HG02642 (cell line): ENCODE data around the gene SHB.

Experiments used
- ATAC-seq: cut with Tn5 transposase; IDR thresholded peaks from one replicate; pipeline ENCODE4 v1.9.1; 2021; ENCODE audit warnings: mild to moderate bottlenecking; ENCODE audit not compliant: unreplicated experiment, poor library complexity

The SHB gene

DNA sequence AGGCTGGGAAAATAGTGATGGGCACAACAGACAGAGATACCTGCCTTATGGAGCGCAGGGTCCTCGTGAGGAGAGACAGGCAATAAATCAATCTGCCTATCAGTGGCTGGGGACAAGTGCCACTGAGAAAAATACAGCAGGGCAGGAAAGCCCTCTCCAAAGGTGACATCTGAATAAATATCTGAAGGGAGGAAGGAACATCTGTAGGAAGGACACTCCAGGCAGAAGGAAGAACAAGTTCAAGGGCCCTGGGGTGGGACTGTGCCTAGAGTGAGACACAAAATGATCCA, 111.4 kb downstream of the SHB start:
- ATAC-seq: no peak

DNA sequence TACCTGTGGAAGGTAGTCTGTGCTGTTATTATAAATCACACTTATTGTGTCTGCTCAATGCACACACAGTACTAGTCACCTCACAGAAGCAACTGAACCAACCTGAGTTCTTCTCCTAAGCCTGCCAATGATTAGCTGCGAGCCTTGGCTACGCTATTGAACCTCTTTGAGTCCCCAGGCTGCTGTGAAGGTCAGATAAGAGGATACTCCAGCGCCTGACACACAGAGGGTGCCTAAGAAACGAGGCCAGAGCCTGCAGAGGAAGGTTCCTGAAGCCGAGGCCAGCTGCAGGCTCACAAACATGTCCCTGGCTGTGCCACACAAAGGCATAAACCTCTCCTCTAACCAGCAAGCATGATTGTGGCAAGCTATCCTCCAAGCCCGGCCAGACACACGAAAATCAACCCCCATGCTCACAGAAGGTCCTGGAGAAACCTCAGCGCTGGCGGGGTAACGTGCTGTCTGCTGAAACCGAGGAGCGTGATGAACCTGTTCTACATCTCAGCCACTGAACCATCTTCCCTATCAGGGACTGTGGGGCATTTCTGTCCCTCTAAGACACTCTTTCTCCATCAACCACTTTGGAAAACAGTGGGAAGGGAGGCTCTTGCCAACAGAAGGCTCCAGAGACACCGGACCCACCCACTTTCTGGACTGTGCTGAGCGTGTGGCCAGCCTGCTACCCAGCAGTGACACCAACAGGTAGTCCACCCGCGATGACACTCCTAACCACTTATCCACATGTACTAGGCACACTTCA, 111.9 kb downstream of the SHB start:
- ATAC-seq: no peak

DNA sequence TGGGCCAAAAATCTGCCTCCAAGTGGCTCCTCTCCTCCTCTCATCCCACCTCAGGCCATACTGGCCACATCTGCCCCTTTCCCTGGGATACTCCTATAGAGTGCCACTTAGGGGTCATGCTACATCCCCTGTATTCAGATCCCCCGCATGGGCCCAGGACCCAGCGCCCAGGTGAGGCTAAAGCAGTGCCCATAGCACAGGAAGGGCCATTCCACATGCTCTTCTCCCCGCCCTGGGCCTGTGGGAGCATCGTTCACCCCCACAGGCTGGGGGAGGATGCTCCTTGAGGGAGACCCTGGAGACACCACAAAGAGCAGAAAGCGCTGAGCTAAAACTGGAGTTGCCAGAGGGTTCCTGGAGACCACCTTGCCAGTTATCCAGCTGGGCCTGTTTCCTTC, 112.6 kb downstream of the SHB start:
- no peak for ATAC-seq

DNA sequence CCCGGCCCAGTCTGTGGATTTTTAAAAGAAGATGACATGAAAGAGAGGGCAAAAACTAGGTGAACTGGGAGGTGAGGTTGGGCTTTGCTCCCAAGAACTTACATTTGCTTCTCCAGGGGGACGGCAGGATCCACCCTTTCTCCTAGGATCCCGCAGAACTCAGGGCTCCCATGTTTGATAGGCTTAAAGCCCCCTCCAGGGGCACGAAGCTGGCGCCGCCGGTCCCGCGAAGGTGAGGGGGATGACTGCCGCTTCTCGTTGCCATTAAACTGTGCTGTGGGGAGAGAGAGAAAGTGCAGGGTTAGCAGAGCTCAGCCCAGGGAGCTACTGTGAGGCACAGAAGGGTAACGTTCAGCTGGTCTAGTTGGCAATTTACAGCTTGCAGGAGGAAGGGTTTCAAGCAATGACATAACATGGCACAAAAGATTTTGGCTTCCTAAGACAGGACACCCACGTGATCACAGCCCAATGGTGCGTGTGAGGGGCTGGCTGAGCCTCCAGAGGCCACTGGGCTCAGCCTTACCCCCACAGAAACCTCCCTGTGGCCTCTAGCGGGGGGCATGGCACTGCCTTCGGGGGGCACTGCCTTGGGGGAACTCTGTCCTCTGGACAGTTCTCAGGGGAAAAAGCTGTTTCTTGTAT, 113.1 kb downstream of the SHB start:
- ATAC-seq: no peak

DNA sequence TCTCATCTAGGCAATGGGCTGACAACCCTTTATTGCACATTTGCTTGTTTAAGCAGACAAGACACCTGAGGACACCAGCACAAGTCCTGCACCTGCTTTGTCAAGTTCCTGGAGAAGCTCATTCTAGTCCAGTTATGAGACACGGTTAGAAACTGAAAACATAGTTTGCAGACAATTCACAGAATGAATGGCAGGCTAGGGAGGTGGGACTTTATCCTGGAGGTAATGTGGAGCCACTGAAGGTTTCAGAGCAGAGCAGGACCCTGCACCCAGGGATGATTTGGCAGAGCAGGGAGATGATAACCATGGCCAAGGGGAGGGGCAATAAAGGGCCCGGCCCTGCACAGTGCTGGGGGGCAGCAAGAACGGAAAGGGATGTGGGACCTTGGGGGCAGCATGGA, 114.4 kb downstream of the SHB start:
- ATAC-seq: peak; percentile 33

DNA sequence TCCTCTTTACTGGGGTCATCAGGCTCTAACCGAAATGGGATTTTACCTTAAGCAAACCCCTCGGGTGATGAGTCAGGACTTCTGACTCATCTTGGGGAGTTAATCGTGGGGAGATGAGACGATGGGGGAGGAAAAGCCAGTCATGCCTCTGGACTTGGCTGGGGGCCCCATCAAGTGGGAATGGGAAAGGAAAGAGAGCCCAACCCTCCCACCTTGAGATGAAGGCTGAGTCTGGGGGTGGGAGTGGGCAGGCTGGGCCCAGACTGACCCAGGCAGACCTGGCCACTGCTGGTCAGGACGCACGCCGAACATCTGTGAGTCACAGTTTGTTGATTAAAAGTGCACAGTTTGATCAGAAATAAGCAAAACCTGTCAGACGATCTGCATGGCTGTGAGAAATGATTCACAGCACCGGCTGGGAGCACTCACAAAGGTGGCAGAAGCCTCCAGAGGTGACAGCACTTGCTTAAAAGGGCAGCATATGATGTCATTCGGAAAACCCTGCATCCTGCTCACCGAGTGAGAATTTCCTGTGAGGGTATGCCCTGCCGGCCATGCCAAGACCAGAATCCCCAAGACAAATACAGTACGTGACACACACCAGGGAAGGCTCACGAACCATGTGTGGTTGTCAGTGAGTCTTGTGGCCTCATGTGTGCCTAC, 115.1 kb downstream of the SHB start:
- peak; percentile 79 for ATAC-seq

DNA sequence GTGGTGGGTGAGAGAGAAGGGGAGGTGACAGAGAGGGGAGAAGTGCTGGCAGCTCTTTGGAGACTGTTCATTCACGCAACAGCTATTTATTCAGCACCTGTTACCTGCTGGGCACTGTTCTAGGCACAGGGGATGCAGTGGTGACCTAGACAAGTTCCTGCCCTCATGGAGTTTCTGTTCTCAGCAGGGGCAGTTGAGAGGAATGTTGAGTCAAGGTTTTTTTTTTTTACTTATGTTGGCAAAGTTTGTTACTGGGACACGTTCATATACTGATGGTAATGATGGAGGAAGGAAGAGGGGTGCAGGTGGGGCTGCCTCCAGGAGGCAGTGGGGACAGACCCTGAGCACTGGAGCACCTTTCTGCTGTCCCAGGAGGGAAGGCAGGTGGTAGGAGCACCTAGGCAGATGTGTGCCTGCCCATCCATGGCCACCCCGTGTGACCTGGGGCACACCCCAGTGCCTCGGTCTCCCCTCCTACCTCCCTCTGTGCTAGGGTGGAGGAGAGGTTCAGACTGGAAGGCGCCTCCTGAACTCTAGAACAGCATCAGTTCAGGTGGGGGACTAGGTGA, 115.7 kb downstream of the SHB start:
- no peak for ATAC-seq

DNA sequence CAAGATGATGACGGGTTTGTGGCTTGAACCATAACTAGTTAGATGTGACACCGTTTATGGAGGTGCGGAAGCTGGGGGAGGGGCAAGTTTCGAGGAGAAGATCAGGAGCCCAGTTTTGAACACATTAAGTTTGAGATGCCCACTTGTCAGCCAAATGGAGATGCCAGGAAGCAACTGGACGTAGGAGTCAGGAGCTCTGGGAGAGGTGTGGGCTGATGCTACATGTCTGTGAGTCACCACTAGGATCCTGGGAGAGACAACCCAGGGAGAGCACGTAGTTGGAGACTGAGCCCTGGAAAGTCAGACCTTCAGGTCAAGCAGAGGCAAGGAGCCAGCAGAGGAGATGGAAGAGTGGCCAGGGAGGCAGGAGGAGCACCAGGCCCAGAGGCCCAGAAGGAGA, 116.3 kb downstream of the SHB start:
- no peak for ATAC-seq

DNA sequence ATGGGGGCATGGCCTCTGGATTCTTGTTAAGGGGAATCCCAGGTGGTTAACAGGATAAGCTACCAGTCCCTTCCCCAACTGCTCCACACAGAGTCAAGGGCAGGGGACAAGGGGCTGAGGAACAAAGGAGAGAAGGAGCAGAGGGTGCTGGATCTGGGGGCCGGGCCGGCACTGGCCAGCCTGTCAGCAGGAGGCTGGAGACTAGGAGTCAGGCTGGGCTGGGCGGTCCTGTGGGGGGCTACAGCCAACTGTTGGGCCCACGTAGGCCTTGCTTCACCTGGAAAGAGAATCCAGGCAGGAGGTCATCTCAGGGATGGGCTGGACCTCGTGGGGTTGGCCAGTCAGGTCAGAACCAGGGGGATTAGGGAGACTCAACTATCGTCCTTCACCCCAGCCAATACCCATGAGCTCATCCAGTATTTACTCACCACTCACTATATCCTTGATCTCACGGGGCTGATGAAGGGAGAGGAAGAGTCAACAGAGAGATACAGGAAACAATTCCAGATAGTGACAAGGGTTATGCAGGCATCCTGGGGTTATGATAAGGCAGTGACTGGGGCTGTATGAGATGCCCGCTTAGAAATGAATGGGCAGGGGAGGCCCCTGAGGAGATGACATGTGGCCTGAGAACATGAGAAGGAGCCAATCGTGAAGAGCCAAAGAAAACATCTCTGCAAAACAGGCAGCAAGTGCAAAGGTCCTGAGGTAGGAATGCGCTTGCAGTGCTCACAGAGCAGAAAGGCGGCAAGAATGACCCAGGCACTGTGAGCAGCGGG, 117.2 kb downstream of the SHB start:
- no peak for ATAC-seq

DNA sequence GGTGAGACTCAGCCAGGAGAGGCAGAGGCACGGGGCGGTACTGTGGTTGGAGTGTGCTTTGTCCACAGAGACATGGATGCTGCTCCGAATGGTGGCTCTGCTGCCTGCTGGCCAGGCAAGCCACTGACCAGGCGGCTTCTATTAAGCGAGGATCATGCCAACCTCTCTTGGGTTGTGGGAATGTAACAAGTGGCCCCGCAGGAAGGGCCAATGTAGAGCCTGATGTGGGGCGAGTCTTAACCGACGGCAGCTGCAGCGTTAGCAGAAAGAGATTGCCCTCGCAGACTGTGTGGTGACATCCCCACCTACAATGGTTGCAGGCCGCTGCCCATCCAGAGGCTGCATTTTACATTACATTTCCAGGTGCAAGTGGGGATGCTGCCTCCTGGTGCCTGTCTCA, 118.5 kb downstream of the SHB start:
- ATAC-seq: no peak

DNA sequence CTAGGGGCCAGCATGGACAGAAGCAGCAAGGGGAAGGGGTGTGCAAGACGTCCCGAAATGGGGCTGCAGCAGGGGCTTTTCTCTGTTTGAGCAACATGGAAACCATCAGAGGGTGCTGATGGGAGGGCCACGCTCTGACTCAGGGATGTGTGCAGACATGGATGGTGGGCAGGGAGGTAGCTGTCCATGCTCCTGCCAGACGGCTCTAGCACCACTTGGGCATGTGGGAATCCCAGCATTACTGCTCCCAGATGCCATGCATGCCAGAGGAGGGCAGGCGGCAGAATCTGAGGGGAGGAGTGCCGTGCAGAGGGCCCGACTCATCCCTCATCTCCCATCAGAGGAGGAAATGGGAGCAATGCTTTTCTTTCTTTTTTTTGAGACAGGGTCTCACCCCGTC, 119.5 kb downstream of the SHB start:
- ATAC-seq: no peak

DNA sequence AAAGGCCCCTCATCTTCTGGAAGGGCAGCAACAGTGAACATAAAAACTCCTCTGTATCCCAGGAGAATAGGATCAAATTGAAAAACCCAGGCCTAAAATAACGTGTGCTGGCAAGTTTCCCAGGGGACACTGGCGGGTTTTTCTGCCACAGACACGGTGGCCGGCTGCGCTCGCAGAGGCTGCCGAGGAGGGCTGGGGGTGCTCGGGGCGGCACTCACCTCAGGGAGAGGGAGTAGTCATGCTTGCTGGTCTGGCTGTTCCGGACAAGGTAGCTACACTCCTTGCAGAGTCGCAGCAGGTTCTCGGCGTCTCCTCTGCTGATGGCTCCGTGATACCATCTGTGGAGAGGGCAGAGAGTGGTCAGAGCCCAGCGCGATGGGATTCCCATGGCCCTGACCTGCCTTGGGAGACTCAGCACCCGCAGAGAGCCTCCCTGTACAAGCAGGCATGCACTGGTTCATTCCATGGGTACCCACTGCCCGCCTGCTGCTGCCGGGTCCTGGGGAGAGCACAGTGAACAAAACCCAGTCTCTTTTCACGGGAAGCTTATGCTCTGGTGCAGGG, 120.5 kb downstream of the SHB start:
- ATAC-seq: no peak

DNA sequence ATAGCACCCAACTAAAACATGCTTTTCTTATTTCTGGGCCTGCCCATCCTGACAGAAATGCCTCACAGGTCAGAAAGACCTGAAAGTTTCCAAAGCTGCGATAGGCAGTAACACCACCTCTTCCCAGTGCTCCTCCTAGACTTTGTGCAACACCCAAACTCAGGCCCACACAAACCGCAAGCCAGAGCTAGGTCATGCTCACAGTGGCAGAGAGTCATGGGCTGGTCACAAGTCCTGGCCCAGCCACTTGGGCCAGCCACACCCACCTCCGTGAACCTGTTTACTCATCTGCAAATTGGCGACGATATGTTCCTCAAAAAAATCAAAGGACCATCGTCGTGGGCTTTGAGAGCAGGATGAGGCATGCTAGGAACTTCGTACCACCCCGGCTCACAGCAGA, 121.0 kb downstream of the SHB start:
- no peak for ATAC-seq

DNA sequence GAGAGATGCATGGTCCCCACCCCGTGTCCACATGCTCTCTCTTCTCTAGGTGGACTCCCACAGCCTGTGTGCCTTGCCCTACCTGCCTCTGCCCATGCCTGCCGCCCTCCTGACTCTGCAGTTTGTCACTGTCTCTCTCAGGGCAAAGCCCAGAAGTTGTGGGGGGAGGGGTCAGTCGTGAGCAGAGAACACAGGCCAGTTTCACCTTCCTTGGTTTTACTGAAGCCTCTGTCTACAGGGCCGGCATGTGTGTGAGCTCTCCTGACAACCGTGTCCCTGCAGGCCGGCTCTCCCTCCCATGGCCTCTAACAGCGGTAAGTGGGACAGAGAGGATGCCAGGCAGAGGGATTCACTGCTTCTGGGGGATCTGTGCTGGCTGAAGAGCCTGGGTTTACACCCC, 121.6 kb downstream of the SHB start:
- ATAC-seq: no peak

DNA sequence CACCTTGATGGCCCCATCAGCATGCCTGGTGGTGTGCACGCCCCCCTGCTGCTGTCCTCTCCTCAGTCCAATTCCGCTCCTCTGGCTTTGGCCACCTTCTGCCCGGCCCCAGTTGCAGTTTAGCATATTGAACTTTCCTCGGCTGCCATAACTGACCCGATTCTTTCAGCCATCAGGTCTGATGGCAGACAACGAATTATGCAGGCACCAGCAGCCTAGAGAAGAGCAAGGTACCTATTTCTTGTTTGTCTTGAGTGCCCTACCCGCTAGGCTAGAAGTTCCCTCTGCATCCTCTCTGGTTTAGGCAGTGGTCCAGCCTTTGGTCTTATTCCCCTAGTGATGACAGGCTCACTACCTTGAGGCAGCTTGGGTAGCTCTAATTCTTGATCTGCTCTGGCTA, 122.1 kb downstream of the SHB start:
- no peak for ATAC-seq

DNA sequence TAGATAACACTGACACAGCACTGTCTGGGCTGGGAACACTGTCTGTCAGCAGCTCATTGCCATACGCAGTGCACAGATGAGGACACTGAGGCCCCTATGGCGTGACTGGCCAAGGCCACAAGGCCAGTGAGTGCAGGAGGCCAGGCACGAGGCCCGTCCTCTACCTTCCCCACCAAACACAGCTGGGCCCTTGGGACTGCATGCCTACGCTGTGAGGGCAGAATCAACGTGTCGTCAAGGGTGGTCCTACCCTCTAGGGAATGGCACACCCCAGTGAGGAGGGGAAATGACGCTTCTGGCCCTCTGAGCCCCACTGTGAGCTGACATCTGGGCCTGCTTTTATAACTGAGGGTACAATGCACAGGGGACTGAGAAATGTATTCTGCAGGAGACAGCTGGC, 123.0 kb downstream of the SHB start:
- no peak for ATAC-seq

DNA sequence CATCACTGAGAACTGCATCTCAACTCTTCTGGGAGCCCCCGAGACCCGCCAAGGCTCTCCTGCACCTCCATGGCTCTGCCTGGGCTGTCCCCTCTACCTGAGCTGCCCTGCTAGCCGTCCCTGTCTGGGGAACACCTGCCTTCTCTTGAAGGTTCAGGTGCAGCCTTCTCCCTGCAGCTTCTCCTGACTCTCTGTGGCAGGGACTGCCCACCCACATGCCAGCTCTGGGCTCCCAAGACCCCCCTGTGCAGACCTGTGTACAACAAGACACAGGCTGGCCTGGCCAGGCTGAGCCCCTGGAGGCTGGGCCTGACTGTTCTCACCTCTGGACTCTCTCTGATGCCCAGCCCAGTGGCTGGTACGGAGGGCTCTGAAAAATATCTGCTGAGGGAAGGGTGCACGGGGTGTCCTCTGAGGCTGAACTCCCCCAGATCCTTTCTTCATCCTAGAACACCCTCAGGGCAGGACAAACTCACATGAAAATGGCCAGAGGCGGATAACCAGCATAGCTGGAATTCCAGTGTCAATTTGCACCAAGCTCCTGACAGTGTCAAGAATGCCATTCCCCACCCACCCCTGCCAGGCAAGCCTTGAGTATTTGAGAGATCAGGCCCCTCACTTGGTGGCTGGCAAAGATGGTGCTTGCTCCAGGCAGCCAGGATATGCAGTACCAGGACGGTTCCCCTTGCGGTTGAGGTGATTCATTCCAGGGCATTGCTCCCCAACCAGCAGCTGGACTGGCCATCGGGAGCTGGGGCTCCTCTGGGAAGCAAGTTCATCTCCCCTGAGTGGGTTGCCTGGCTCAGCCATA, 124.2 kb downstream of the SHB start:
- no peak for ATAC-seq

DNA sequence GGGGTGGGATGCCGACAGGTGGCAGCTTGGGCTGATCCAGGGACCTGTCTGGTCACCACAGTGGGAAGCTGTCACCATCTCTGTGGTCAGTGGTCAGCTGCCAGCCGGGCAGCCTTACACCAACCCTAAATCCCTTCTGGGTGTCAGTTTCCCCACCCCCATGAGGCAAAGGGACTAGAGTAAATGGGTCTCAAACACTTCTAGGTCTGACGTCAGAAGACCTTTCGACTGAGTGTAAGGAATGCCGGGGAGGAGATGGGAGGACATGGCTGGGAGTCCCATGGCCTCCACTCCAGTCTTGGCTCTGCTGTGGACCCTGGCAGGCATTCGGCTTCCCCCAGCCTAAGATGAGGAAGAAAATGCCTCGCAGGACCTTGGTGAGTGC, 124.8 kb downstream of the SHB start:
- no peak for ATAC-seq

DNA sequence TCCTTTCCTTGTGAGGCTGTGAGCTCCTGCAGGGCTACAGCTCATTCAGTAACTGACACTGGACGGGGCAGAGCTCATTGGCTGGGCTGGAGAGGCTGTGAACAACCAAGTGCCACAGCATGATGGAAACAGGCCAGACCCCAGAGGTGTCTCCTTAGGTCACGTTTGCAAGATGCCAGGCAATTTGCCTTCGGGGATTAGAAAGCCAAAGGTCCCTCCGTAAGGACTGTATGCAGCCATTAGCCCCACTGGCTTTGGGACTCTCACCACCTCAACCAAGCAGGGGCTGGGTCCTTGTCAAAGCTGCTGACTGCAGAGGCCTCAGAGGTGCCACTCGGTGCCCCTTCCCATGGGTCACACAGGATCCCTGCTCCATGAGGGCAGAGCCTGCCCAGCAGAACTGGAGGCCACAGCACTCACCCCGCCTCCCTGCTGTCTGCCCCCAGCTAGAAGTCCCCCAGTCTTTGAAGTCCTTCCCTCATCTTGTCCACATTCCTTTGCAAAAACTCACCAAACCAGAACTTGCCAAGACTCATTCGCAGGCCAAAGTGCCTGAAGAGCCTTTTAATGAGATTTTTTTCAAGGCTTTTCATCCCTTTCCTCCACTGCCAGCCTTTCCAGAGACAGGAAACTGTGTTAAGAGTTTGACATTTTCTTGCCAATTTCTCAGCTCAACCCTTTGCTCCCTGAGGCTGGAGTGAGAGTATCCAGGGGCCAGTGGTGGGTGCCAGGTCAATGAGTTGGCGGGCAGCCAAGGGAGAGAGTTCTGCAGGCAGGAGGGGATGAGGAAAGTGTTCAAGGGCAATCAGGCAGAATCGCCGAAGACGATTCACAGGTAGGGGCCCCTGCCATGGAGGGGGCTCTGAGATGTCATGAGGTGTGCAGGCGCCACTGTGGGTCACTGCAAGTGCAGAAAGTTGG, 125.4 kb downstream of the SHB start:
- no peak for ATAC-seq
